ENCODE data around the gene ZNF627. TPM values are rescaled to one million over a fixed set of nuclear protein-coding genes. Genes with fewer than 3 reads are reported as not detected.

ZNF627 gene
- total RNA-seq (10 to 100 TPM; 16.3 to 31.5 (median 17.9) TPM), polyA plus RNA-seq (10 to 100 TPM; 14.4 to 16.1 TPM)
- long read RNA-seq, donor 1, transcript ZNF627-201 (4 exons, 2,840 nt), result major isoform, 85 of 106 reads
- long read RNA-seq, donor 1, partial matches to known transcripts, result 1 of 106 reads
- long read RNA-seq, donor 1, other reads (novel, unspliced or antisense), result 16 of 106 reads
- long read RNA-seq, donor 2, transcript ZNF627-201 (4 exons, 2,840 nt), result major isoform, 10 of 10 reads
- long read RNA-seq, donor 2, partial matches to known transcripts, result 0 of 10 reads
- long read RNA-seq, donor 2, other reads (novel, unspliced or antisense), result 0 of 10 reads
- long read RNA-seq, donor 3, transcript ZNF627-201 (4 exons, 2,840 nt), result major isoform, 43 of 48 reads
- long read RNA-seq, donor 3, partial matches to known transcripts, result 0 of 48 reads
- long read RNA-seq, donor 3, other reads (novel, unspliced or antisense), result 5 of 48 reads

DNA sequence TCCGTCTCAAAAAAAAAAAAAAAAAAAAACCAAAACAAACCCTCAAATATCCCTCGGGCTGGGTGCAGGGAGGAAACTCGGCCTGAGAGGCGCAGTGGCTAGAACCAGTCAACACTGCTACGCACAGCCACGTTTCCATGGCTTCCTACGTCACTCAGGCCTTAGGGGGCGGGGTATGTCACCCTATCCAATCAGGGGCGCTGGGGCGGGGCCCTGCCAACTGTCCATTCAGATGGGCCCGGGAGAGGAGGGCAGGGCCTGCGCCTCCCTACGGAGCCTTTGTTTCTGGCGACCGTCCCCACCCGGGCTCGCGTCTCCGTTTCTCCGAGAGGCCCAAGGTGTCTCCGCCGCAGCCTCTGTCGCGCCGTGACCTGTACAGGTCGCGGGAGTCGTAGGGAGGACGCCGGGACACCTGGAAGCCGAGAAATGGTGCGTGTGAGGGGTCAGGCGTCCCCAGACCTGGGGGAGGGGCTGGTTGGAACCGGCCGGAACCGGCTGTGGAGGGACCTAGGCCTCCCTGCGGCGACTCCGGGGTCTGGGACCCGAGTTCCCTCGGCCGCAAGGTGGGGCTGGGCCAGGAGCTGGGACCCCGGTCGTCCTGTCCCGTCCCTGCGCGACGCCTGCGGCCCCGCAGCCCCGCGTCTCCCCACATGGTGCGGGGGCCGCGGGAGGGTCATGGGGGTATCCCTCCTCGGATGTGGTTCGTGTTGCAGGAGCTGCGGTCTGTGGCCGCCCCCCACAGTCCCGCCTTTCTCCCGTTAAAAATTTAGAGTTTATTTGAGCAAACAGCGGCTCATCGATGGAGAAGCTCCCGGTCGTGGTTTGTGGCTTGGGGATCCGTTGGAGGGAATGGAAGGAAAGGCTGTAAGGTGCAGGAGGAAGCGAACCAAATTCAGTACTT, at the start of gene ZNF627:
ZNF627 (plus strand) TSS at position 282 of the 901 bp plus-strand sequence; CDS start at position 427, 145 bp downstream.
- H3K27ac ChIP-seq, result peak within 1 kb of the TSS; percentile 34 to 84
- H3K27me3 ChIP-seq, result no peaks in the 10 kb centered on the region
- TF ChIP-seq EP300 (IDR thresholded peaks at IDR 0.05), result no peak
- TF ChIP-seq POLR2A (IDR thresholded peaks at IDR 0.05), result peak; percentile 95
- TF ChIP-seq, protein P1, sequence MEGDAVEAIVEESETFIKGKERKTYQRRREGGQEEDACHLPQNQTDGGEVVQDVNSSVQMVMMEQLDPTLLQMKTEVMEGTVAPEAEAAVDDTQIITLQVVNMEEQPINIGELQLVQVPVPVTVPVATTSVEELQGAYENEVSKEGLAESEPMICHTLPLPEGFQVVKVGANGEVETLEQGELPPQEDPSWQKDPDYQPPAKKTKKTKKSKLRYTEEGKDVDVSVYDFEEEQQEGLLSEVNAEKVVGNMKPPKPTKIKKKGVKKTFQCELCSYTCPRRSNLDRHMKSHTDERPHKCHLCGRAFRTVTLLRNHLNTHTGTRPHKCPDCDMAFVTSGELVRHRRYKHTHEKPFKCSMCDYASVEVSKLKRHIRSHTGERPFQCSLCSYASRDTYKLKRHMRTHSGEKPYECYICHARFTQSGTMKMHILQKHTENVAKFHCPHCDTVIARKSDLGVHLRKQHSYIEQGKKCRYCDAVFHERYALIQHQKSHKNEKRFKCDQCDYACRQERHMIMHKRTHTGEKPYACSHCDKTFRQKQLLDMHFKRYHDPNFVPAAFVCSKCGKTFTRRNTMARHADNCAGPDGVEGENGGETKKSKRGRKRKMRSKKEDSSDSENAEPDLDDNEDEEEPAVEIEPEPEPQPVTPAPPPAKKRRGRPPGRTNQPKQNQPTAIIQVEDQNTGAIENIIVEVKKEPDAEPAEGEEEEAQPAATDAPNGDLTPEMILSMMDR (IDR thresholded peaks at IDR 0.05), result peak in 2 of 3 donors; percentile 34 to 54
- H3K36me3 ChIP-seq, result no peaks in the 10 kb centered on the region
- peak within 1 kb of the TSS; percentile 99 for H3K4me3 ChIP-seq
- H3K9me3 ChIP-seq, result no peaks in the 10 kb centered on the region
- WGBS, 3 donors, result 0 to 1% (median 0%) methylated on average over 39 to 67 of the region's 67 CpGs
- DNase-seq, result peak; percentile 99 to 100 (median 99)
- intact Hi-C loops (cut with DNase I), result no loop called here
- peaks cover 4% of the 10 kb centered on the region for H3K4me1 ChIP-seq (ENCODE audit: insufficient read depth)

DNA sequence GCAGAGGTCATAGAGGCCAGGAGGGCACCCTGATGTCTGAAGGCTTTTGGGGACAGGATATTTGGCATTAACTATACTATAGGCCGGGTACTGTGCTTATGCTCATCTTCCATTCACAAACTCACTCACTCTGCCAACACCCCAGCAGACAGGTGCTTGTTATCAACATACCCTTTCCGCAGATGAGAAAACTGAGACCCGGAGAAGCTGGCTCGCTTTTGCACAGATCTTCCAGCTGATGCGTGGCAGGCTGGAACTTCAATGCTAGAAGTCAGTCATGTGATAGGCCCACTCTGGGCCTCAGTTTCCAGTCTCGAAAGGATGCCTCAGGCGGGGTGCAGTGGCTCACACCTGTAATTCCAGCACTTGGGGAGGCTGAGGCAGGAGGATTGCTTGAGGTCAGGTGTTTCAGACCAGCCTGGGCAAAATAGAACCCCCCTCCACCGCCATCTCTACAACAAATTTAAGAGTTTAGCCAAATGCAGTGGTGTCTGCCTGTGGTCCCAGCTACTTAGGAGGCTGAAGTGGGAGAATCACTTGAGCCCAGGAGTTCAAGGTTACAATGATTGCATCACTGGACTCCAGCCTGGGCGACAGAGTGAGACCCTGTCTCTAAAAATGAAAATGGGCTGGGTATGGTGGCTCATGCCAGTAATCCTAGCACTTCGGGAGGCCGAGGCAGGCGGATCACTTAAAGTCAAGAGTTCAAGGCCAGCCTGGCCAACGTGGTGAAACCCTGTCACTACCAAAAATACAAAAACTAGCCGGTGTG, 49.2 kb upstream of the ZNF627 start:
- Histone ChIP-seq H3K27ac (no peak overlapping the region), H3K4me3 (no peak overlapping the region), H3K36me3 (no peaks in the 10 kb centered on the region), H3K9me3 (no peaks in the 10 kb centered on the region), H3K27me3 (no peaks in the 10 kb centered on the region), H3K4me1 (ENCODE audit: insufficient read depth) (no peaks in the 10 kb centered on the region)
- DNase-seq, result peak in 2 of 5 donors; percentile 18 to 26
- WGBS, 3 donors, result 69 to 81% (median 74%) methylated on average over 14 of the region's 14 CpGs
- intact Hi-C loops (cut with DNase I), result no loop called here
- TF ChIP-seq EP300 (IDR thresholded peaks at IDR 0.05) (no peak), POLR2A (IDR thresholded peaks at IDR 0.05) (no peak)
- TF ChIP-seq, protein P1 (IDR thresholded peaks at IDR 0.05), result no peak

DNA sequence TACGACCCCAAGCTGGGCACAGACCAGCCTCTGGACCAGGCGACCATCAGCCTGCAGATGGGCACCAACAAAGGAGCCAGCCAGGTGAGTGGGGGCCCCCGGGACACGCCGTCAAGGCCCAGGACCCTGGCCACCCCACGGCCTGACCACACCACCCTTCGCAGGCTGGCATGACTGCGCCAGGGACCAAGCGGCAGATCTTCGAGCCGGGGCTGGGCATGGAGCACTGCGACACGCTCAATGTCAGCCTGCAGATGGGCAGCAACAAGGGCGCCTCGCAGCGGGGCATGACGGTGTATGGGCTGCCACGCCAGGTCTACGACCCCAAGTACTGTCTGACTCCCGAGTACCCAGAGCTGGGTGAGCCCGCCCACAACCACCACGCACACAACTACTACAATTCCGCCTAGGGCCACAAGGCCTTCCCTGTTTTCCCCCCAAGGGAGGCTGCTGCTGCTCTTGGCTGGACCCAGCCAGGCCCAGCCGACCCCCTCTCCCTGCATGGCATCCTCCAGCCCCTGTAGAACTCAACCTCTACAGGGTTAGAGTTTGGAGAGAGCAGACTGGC, 47.8 kb upstream of the ZNF627 start:
- peak in 1 of 5 donors; percentile 33 for DNase-seq
- Histone ChIP-seq H3K27ac (no peak overlapping the region), H3K27me3 (no peaks in the 10 kb centered on the region), H3K4me1 (ENCODE audit: insufficient read depth) (no peaks in the 10 kb centered on the region), H3K36me3 (no peaks in the 10 kb centered on the region), H3K9me3 (no peaks in the 10 kb centered on the region), H3K4me3 (no peak overlapping the region)
- intact Hi-C loops (cut with DNase I), result no loop called here
- WGBS, 3 donors, result 88 to 92% (median 92%) methylated on average over 17 to 24 of the region's 24 CpGs
- TF ChIP-seq POLR2A (IDR thresholded peaks at IDR 0.05) (no peak), EP300 (IDR thresholded peaks at IDR 0.05) (no peak)
- TF ChIP-seq, protein P1 (IDR thresholded peaks at IDR 0.05), result no peak

Measured in ovary (tissue), 10 donors.